Measurements from ENCODE around the gene KIAA1210.
A peak's percentile ranks its signal among the peaks of the same experiment; 100 is the strongest.

Gene KIAA1210

GRCh38 chrX:119118780-119119395, 8.7 kb downstream of the KIAA1210 start:
- ATAC-seq (peak; percentile 91), DNase-seq (peak; percentile 30 to 47)
- Mint-ChIP-seq H3K9me3 (no peaks in the 10 kb centered on the region), H3K27ac (no peak overlapping the region), H3K27me3 (no peaks in the 10 kb centered on the region), H3K4me1 (no peaks in the 10 kb centered on the region), H3K4me3 (no peak overlapping the region)

GRCh38 chrX:119107206-119107605, 20.4 kb downstream of the KIAA1210 start:
- Mint-ChIP-seq H3K4me3 (no peak overlapping the region), H3K4me1 (no peaks in the 10 kb centered on the region), H3K9me3 (no peaks in the 10 kb centered on the region), H3K27ac (no peak overlapping the region), H3K27me3 (no peaks in the 10 kb centered on the region)
- ATAC-seq, result no peak
- DNase-seq, result no peak

- no peaks in the 10 kb centered on the region for H3K9me3 Mint-ChIP-seq
These were observed 21.8 kb downstream of the KIAA1210 start for GRCh38 chrX:119105826-119106225.

GRCh38 chrX:119101168-119101567, 26.4 kb downstream of the KIAA1210 start:
- Mint-ChIP-seq H3K27ac (no peak overlapping the region), H3K4me1 (peaks cover 5% of the 10 kb centered on the region), H3K4me3 (no peak overlapping the region), H3K27me3 (no peaks in the 10 kb centered on the region), H3K9me3 (no peaks in the 10 kb centered on the region)
- ATAC-seq (peak; percentile 80), DNase-seq (peak in 1 of 2 donors; percentile 8)

More at GRCh38 chrX:119105826-119106225, 21.8 kb downstream of the KIAA1210 start:
- ATAC-seq (no peak), DNase-seq (no peak)
- H3K27ac Mint-ChIP-seq, result no peak overlapping the region
- no peak overlapping the region for H3K4me3 Mint-ChIP-seq
- H3K27me3 Mint-ChIP-seq, result no peaks in the 10 kb centered on the region
- peaks cover 5% of the 10 kb centered on the region for H3K4me1 Mint-ChIP-seq

GRCh38 chrX:119095936-119096335, 31.7 kb downstream of the KIAA1210 start:
- no peaks in the 10 kb centered on the region for H3K27me3 Mint-ChIP-seq
- no peaks in the 10 kb centered on the region for H3K9me3 Mint-ChIP-seq
- H3K4me3 Mint-ChIP-seq, result no peak overlapping the region
- H3K27ac Mint-ChIP-seq, result no peak overlapping the region
- ATAC-seq (no peak), DNase-seq (no peak)
- peaks cover under 1% of the 10 kb centered on the region for H3K4me1 Mint-ChIP-seq

- no peaks in the 10 kb centered on the region for H3K4me1 Mint-ChIP-seq
- DNase-seq (no peak), ATAC-seq (no peak)
- H3K9me3 Mint-ChIP-seq, result no peaks in the 10 kb centered on the region
- H3K4me3 Mint-ChIP-seq, result no peak overlapping the region
- H3K27me3 Mint-ChIP-seq, result no peaks in the 10 kb centered on the region
- no peak overlapping the region for H3K27ac Mint-ChIP-seq
These were observed 32.8 kb downstream of the KIAA1210 start for GRCh38 chrX:119094819-119095218.

GRCh38 chrX:119093991-119094735, 33.4 kb downstream of the KIAA1210 start:
- Mint-ChIP-seq H3K4me3 (no peak overlapping the region), H3K27me3 (no peaks in the 10 kb centered on the region), H3K4me1 (no peaks in the 10 kb centered on the region), H3K9me3 (no peaks in the 10 kb centered on the region), H3K27ac (no peak overlapping the region)
- DNase-seq, result no peak
- ATAC-seq, result no peak

GRCh38 chrX:119090627-119091026, 37.0 kb downstream of the KIAA1210 start:
- Mint-ChIP-seq H3K9me3 (no peaks in the 10 kb centered on the region), H3K4me3 (no peak overlapping the region), H3K27ac (no peak overlapping the region), H3K4me1 (no peaks in the 10 kb centered on the region), H3K27me3 (no peaks in the 10 kb centered on the region)
- DNase-seq, result no peak
- ATAC-seq, result no peak

GRCh38 chrX:119089619-119090018, 38.0 kb downstream of the KIAA1210 start:
- Mint-ChIP-seq H3K4me1 (no peaks in the 10 kb centered on the region), H3K4me3 (no peak overlapping the region), H3K9me3 (no peaks in the 10 kb centered on the region), H3K27ac (no peak overlapping the region), H3K27me3 (no peaks in the 10 kb centered on the region)
- no peak for ATAC-seq
- DNase-seq, result no peak

GRCh38 chrX:119087121-119087520, 40.5 kb downstream of the KIAA1210 start:
- Mint-ChIP-seq H3K4me1 (no peaks in the 10 kb centered on the region), H3K9me3 (no peaks in the 10 kb centered on the region), H3K27me3 (no peaks in the 10 kb centered on the region), H3K4me3 (no peak overlapping the region), H3K27ac (no peak overlapping the region)
- DNase-seq (no peak), ATAC-seq (no peak)

- DNase-seq, result no peak
- Mint-ChIP-seq H3K27ac (no peak overlapping the region), H3K4me1 (no peaks in the 10 kb centered on the region), H3K4me3 (no peak overlapping the region), H3K9me3 (no peaks in the 10 kb centered on the region), H3K27me3 (peaks cover 2% of the 10 kb centered on the region)
- ATAC-seq, result no peak
These were observed 42.8 kb downstream of the KIAA1210 start for GRCh38 chrX:119084766-119085165.

- H3K4me1 Mint-ChIP-seq, result no peaks in the 10 kb centered on the region
- no peak overlapping the region for H3K4me3 Mint-ChIP-seq
- no peak for ATAC-seq
- H3K27me3 Mint-ChIP-seq, result peaks cover 17% of the 10 kb centered on the region
- no peak overlapping the region for H3K27ac Mint-ChIP-seq
- no peak for DNase-seq
- H3K9me3 Mint-ChIP-seq, result no peaks in the 10 kb centered on the region
These were observed 45.3 kb downstream of the KIAA1210 start for GRCh38 chrX:119082278-119082677.

GRCh38 chrX:119075270-119076025, 52.2 kb downstream of the KIAA1210 start:
- no peak for ATAC-seq
- Mint-ChIP-seq H3K9me3 (no peaks in the 10 kb centered on the region), H3K27me3 (peaks cover 23% of the 10 kb centered on the region), H3K4me3 (no peak overlapping the region), H3K4me1 (no peaks in the 10 kb centered on the region), H3K27ac (no peak overlapping the region)
- DNase-seq, result no peak

GRCh38 chrX:119073911-119074310, 53.7 kb downstream of the KIAA1210 start:
- H3K27me3 Mint-ChIP-seq, result peaks cover 13% of the 10 kb centered on the region
- DNase-seq (no peak), ATAC-seq (no peak)
- H3K4me3 Mint-ChIP-seq, result no peak overlapping the region
- H3K4me1 Mint-ChIP-seq, result no peaks in the 10 kb centered on the region
- no peak overlapping the region for H3K27ac Mint-ChIP-seq
- no peaks in the 10 kb centered on the region for H3K9me3 Mint-ChIP-seq

- H3K27me3 Mint-ChIP-seq, result peaks cover 13% of the 10 kb centered on the region
- DNase-seq, result no peak
- no peak overlapping the region for H3K27ac Mint-ChIP-seq
- no peak overlapping the region for H3K4me3 Mint-ChIP-seq
- H3K9me3 Mint-ChIP-seq, result no peaks in the 10 kb centered on the region
- no peaks in the 10 kb centered on the region for H3K4me1 Mint-ChIP-seq
- ATAC-seq, result no peak
These were observed 54.3 kb downstream of the KIAA1210 start for GRCh38 chrX:119073200-119073905.
